ENCODE measurements around the gene HMGCLL1. TPM values are rescaled to one million over a fixed set of nuclear protein-coding genes. Genes with fewer than 3 reads are reported as not detected.

Gene HMGCLL1
- total and polyA plus RNA-seq, 2 donors (not counting 1 experiment from before 2014, with no cell fraction given), result 0.05 to 0.83 TPM

DNA sequence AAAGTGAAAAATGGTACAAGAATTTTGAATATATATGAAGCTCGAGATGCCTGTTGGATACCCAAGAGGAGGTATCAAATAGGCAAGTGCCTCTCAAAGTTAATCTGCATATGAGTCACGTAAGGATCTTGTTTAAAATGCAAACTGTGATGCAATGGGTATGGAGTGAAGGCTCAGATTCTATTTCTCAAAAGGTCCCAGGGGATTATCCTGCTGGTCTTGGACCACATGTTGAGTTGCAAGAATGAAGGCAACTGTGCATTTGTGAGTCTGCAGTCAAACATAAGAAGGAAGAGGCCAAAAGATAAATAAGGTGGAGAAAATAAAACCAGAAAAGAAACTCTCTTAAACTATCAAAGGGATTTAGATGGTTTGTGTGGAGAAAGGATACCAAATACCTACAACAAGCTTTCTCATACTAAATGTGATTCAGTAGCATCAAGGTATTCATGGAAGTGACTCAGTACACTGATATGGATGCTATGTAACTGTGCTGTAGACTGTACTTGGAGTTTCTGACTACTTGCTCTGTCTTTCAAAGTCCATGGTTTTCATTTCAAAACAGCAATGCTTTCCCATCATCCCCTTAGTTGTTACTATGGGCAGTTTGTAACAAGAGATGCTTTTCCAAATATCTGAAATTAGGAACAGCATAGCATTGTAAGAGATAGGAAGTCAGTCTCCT, 145.4 kb downstream of the HMGCLL1 start:
- H2AFZ ChIP-seq (ENCODE audit: low read length), result no peak overlapping the region
- H4K20me1 ChIP-seq (ENCODE audit: control insufficient read depth, extremely low read depth, insufficient read depth, low read length), result no peaks in the 10 kb centered on the region
- no peak overlapping the region for H3K9ac ChIP-seq (ENCODE audit: insufficient read depth, low read length)
- H3K4me3 ChIP-seq (replicated peaks in 1 of 4; ENCODE audit: control extremely low read depth in 1 of 4, insufficient read depth in 1 of 4, low read depth in 3 of 4, low read length in 4 of 4), result no peak overlapping the region
- H3K4me1 ChIP-seq (ENCODE audit: control insufficient read depth, extremely low read depth, insufficient read depth, low read length), result peaks cover 4% of the 10 kb centered on the region
- H3K79me2 ChIP-seq (ENCODE audit: control insufficient read depth, insufficient read depth, low read length), result no peaks in the 10 kb centered on the region
- TF ChIP-seq, protein P1, sequence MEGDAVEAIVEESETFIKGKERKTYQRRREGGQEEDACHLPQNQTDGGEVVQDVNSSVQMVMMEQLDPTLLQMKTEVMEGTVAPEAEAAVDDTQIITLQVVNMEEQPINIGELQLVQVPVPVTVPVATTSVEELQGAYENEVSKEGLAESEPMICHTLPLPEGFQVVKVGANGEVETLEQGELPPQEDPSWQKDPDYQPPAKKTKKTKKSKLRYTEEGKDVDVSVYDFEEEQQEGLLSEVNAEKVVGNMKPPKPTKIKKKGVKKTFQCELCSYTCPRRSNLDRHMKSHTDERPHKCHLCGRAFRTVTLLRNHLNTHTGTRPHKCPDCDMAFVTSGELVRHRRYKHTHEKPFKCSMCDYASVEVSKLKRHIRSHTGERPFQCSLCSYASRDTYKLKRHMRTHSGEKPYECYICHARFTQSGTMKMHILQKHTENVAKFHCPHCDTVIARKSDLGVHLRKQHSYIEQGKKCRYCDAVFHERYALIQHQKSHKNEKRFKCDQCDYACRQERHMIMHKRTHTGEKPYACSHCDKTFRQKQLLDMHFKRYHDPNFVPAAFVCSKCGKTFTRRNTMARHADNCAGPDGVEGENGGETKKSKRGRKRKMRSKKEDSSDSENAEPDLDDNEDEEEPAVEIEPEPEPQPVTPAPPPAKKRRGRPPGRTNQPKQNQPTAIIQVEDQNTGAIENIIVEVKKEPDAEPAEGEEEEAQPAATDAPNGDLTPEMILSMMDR (conservative IDR thresholded peaks at IDR 0.05 in 1 of 2, IDR thresholded peaks at IDR 0.05 in 1 of 2; ENCODE audit: low read depth in 1 of 2, low read length in 2 of 2), result no peak
- no peak for TF ChIP-seq EZH2 (IDR thresholded peaks at IDR 0.05; ENCODE audit: low read length, missing control alignments)
- no peak overlapping the region for H3K4me2 ChIP-seq (ENCODE audit: extremely low read depth, insufficient read depth, low read length)
- DNase-seq (ENCODE audit: low read depth in 2 of 2), result peak; percentile 25 to 89
- H3K9me3 ChIP-seq (ENCODE audit: control insufficient read depth, insufficient read depth, low read depth, low read length), result no peaks in the 10 kb centered on the region
- H3K27ac ChIP-seq (ENCODE audit: insufficient read depth, low read length), result no peak overlapping the region
- H3K36me3 ChIP-seq (ENCODE audit: control insufficient read depth, insufficient read depth, low read length), result no peaks in the 10 kb centered on the region
- H3K27me3 ChIP-seq (ENCODE audit: control insufficient read depth, insufficient read depth, low read length), result no peaks in the 10 kb centered on the region

DNA sequence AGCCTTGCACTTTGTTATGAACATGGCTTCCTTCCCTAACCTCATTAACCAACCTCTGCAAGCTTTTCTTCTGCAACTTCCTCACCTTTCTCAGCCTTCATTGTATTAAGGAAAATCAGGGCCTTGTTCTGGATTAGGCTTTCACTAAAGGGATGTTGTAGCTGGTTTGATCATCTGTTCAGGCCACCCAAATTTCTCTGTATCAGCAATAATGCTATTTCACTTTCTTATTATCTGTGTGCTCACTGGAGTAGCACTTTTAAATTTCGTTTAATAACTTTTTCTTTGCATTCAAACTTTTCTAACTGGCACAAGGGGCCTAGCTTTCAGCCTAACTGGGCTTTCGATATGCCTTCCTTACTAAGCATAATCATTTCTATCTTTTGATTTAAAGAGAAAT, 155.1 kb downstream of the HMGCLL1 start:
- Histone ChIP-seq H3K9me3 (ENCODE audit: control insufficient read depth, insufficient read depth, low read depth, low read length) (no peaks in the 10 kb centered on the region), H3K79me2 (ENCODE audit: control insufficient read depth, insufficient read depth, low read length) (no peaks in the 10 kb centered on the region), H3K27me3 (ENCODE audit: control insufficient read depth, insufficient read depth, low read length) (no peaks in the 10 kb centered on the region), H3K4me2 (ENCODE audit: extremely low read depth, insufficient read depth, low read length) (no peak overlapping the region), H3K36me3 (ENCODE audit: control insufficient read depth, insufficient read depth, low read length) (no peaks in the 10 kb centered on the region), H3K4me3 (replicated peaks in 1 of 4; ENCODE audit: control extremely low read depth in 1 of 4, insufficient read depth in 1 of 4, low read depth in 3 of 4, low read length in 4 of 4) (no peak overlapping the region), H2AFZ (ENCODE audit: low read length) (no peak overlapping the region), H3K27ac (ENCODE audit: insufficient read depth, low read length) (no peak overlapping the region), H4K20me1 (ENCODE audit: control insufficient read depth, extremely low read depth, insufficient read depth, low read length) (no peaks in the 10 kb centered on the region), H3K4me1 (ENCODE audit: control insufficient read depth, extremely low read depth, insufficient read depth, low read length) (no peaks in the 10 kb centered on the region), H3K9ac (ENCODE audit: insufficient read depth, low read length) (no peak overlapping the region)
- TF ChIP-seq, protein P1 (conservative IDR thresholded peaks at IDR 0.05 in 1 of 2, IDR thresholded peaks at IDR 0.05 in 1 of 2; ENCODE audit: low read depth in 1 of 2, low read length in 2 of 2), result no peak
- no peak for DNase-seq (ENCODE audit: low read depth in 2 of 2)

DNA sequence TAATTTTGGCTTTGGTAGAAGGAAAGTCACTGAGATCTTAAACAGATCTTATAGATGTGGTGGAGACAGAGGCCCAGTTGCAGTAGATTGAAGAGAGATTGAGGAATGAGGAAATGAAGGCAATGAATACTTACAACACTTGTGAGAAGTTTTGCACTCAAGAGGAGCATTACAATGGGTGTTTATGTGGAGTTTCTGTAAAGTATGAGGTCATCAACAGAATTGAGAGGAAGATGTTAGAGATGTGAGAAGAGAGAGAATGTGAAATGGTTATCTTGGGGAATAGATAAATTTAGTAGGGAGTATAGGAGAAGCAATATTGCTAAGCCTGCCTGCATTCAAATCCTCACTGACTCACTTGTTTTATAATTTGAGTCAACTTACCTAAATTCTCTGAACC, 168.3 kb downstream of the HMGCLL1 start:
- Histone ChIP-seq H4K20me1 (ENCODE audit: control insufficient read depth, extremely low read depth, insufficient read depth, low read length) (no peaks in the 10 kb centered on the region), H3K4me3 (replicated peaks in 1 of 4; ENCODE audit: control extremely low read depth in 1 of 4, insufficient read depth in 1 of 4, low read depth in 3 of 4, low read length in 4 of 4) (no peak overlapping the region), H3K4me1 (ENCODE audit: control insufficient read depth, extremely low read depth, insufficient read depth, low read length) (no peaks in the 10 kb centered on the region), H3K9me3 (ENCODE audit: control insufficient read depth, insufficient read depth, low read depth, low read length) (no peaks in the 10 kb centered on the region), H3K79me2 (ENCODE audit: control insufficient read depth, insufficient read depth, low read length) (no peaks in the 10 kb centered on the region), H3K27ac (ENCODE audit: insufficient read depth, low read length) (no peak overlapping the region), H3K36me3 (ENCODE audit: control insufficient read depth, insufficient read depth, low read length) (no peaks in the 10 kb centered on the region), H2AFZ (ENCODE audit: low read length) (no peak overlapping the region), H3K4me2 (ENCODE audit: extremely low read depth, insufficient read depth, low read length) (no peak overlapping the region), H3K27me3 (ENCODE audit: control insufficient read depth, insufficient read depth, low read length) (no peaks in the 10 kb centered on the region), H3K9ac (ENCODE audit: insufficient read depth, low read length) (no peak overlapping the region)
- TF ChIP-seq, protein P1 (conservative IDR thresholded peaks at IDR 0.05 in 1 of 2, IDR thresholded peaks at IDR 0.05 in 1 of 2; ENCODE audit: low read depth in 1 of 2, low read length in 2 of 2), result no peak
- no peak for TF ChIP-seq EZH2 (IDR thresholded peaks at IDR 0.05; ENCODE audit: low read length, missing control alignments)
- DNase-seq (ENCODE audit: low read depth in 2 of 2), result no peak

All from fibroblast of lung (primary cell).